ENCODE measurements around the gene CHAF1A. TPM values are rescaled to one million over a fixed set of nuclear protein-coding genes. Genes with fewer than 3 reads are reported as not detected.

Gene CHAF1A
- total RNA-seq, 2 donors from 2014 or later: 67.9 to 96.7 TPM

DNA sequence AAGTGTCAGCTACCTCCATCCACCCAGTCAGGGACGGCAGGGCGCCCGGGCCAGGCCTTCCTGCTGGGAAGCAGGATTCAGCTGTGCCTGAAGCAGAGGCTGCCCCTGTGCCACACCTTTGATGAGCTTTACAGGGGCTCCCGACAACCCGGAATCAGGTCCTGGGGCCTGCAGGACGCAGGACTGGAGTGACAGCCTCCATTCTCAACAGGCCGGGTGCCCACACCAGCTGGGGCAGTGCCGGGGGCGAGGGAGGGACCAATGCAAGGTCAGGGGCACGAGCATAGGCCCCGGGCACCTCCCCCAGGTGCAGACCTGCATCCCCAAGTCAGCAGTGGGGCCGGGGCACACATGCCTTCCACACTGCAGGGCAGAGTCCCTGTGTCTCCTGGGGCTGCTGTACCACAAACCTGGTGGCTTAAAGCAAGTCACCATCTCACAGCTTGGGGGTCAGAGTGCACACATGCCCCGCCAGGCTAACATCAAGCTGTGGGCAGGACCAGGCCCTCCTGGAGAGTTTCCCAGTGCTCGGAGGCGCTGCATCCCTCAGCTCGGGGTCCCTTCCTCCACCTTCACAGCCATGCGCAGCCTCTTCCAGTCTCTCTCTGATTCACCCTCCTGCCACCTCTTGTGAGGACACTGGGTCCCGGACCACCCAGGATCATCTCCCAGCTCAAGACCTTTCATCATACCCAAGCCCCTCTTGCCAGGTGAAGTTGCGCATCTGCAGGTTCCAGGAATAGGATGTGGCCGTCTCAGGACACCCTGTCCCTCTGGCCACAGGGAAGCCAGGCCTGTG is 41.7 kb downstream of the CHAF1A start:
- Mint-ChIP-seq H3K4me3 (no peak overlapping the region), H3K4me1 (no peaks in the 10 kb centered on the region), H3K36me3 (ENCODE audit: low read depth) (peaks cover 40% of the 10 kb centered on the region), H3K9me3 (no peaks in the 10 kb centered on the region), H3K27me3 (no peaks in the 10 kb centered on the region), H3K27ac (no peak overlapping the region)
- ATAC-seq (replicated peaks): no peak

DNA sequence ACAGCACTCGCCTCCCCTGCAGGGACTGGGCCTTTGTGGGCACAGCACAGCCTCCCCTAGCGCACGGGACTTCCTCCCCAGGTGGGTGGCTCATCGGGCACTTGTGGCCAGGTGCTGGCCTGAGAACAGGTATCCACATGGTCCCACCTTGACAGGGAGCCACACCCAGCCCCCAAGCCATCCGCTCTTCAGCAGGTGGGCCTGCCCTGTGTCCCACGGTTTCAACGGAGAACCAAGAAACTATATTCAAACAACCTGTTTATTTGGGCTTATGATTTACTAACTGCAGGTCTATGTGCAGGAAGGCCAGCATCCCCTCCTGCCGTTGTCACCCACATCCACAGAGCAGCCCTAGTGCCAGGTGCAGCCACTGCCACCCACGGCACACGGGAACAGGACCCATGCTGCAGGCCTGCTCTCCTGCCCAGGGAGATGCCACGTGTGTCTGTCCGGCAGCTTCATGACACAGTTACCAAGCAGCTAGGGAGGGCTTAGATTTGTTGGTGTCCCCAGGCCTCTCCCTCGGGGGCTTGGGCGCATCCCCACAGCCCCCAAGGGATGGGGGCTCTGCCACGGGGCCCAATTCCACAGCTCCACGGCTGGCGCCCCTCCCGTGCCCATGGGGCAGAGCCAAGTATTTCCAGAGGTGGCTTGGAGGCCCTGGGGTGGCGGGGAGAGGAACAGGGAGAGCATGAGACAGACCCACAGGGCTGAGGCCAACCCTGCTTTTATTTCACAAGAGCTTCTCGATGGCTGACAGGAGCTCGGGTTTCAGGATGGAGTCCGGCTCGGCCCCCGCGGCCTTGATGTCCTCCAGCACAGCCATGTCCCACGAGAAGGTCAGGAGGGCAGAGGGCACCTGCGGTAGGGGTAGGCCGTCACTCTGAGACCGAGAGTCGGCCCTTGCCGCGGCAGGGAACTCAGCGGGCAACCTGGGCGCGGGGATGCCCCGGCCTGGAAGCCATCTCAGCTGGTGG is 42.6 kb downstream of the CHAF1A start:
- Mint-ChIP-seq H3K36me3 (ENCODE audit: low read depth) (peaks cover 40% of the 10 kb centered on the region), H3K4me1 (no peaks in the 10 kb centered on the region), H3K27ac (no peak overlapping the region), H3K4me3 (no peak overlapping the region), H3K9me3 (no peaks in the 10 kb centered on the region), H3K27me3 (no peaks in the 10 kb centered on the region)
- no peak for ATAC-seq (replicated peaks)

DNA sequence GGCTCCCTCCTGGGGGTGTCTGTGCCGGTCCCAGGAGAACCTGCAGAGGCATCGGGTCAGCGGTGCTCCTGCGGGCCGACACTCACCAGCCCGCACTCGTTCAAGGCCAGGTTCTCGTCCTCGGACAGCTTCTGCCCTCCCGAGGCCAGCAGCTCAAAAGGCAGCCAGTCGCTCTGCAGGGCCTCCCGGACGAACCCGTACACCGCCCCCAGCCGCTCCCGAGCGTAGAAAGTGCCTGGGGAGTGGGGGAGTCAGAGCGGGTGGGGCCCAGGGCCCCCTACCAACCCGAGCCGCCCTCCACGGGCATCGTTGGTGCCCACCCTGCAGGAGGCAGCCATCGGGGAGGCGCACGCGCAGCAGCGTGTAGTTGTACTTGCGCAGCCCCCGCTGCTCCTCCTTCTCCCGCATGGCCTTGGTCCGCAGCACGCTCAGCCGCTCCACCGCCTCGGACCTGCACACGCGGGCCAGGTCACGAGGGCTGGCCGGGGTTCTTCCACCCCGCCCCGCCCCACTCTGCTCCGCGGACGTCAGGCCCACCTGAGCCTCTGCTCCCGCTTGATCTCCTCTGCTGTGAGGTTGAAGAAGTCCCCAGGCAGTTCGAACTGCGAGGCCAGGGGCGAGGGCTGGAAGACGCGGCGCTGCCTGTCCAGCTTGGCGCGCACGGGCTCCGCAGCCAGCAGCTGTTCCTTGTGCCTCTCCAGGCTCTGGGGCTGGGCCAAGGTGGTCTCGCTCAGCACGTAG is 43.7 kb downstream of the CHAF1A start:
- no peaks in the 10 kb centered on the region for H3K9me3 Mint-ChIP-seq
- H3K4me3 Mint-ChIP-seq: no peak overlapping the region
- H3K27ac Mint-ChIP-seq: no peak overlapping the region
- no peak for ATAC-seq (replicated peaks)
- H3K4me1 Mint-ChIP-seq: no peaks in the 10 kb centered on the region
- no peaks in the 10 kb centered on the region for H3K27me3 Mint-ChIP-seq
- peaks cover 43% of the 10 kb centered on the region for H3K36me3 Mint-ChIP-seq (ENCODE audit: low read depth)

DNA sequence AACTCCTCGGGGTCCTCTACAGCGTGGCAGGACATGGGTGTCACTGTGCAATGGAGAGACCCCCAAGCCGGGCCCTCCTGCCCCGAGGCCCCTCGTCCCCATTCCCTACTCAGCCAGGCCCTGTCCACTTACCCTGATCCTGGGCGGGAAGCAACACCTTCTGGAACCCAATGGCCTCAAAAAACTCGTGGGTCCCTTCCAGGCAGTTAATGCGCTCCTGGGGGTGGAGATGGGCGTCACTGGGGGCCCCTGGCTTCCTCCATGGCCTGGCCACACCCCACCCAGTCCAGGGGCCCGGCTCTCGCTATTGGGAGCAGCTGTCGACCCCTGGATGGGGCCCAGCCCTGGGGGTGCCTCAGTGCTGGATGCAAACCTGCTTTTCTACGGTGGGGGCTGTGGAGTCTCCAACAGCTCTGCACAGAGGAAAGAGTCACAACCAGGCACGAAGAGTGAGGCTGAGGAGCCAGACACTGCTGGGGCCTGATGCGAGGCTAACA is 44.3 kb downstream of the CHAF1A start:
- Mint-ChIP-seq H3K9me3 (no peaks in the 10 kb centered on the region), H3K4me3 (no peak overlapping the region), H3K4me1 (no peaks in the 10 kb centered on the region), H3K27ac (no peak overlapping the region), H3K27me3 (no peaks in the 10 kb centered on the region), H3K36me3 (ENCODE audit: low read depth) (peaks cover 49% of the 10 kb centered on the region)
- ATAC-seq (replicated peaks): no peak

DNA sequence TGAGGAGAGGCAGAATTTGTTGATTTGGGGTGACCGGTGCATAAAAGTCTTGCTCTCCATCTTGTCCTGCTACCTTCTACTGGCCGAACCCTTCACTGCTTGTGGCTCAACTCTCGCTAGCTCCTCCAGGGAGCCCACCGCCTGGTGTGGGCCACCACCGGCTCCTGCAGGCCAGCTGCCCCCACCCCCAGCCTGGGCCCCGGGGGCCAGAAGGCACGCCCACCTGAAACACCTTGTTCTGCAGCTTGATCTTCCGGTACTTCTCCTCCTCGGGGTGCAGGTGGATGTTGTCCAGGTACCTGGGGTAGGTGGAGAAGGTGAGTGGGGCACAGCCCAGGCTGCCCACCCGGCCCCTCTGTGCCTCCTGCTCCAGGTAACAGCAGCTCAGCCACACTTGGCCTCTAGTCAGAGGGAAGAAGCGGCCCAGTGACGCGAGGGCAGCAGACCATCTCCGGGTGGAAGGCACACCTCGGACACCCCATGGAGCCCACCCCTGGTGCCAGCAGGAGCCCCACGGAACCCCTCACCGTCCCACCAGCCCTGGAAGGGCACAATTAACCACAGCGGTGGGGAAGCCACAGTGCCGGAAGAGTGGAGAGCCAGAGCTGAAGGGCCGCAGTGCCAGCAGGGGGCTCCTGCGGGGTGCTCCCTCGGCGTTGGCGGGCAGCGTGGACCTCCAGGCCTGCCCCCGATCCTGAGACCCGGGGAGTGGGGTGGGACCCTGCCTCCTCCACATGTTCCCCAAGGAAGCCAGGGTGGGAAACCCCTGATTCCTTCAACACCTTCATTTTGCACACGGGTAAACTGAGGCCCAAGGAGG is 45.1 kb downstream of the CHAF1A start:
- Mint-ChIP-seq H3K27me3 (no peaks in the 10 kb centered on the region), H3K4me1 (no peaks in the 10 kb centered on the region), H3K27ac (no peak overlapping the region), H3K36me3 (ENCODE audit: low read depth) (peaks cover 46% of the 10 kb centered on the region), H3K4me3 (no peak overlapping the region), H3K9me3 (no peaks in the 10 kb centered on the region)
- ATAC-seq (replicated peaks): no peak

DNA sequence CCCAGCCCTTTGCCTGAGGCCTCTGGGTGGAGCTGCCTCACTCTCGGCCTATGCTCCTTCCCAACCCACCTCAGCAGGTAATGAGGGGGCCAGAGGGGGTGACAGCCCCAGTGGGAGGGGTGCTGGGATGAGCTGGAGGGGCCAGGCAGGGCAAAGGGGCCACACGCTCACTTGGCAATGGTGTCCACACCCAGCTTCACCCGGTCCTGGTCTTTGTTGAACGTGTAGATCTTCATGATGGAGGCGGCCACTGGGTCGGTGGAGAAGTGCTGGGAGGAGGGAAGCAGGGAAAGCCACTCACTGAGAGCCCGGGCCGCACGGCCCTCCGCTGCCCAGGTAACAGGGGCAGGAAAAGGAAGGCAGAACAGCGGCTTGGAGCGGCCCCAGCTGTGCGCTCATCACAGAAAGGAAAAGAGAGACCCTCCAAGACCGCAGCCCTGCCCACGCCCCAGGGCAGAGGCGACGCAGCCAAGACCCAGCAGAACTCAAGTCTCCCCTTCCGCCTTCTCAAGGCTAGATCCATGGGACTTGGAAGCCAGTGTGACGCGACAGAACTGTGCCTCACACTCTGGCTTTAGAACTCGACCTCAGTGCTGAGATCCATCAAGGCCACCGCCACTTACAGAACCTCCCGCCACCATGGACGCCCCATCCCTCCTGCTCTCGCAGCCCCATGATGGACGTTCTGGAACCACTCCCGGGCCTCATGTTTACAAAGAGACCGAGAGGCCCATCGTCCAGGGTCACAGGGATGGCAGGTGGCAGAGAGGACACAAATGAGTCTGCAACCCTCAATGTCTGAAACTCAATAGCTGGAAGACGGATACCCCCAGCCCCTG is 45.9 kb downstream of the CHAF1A start:
- Mint-ChIP-seq H3K9me3 (no peaks in the 10 kb centered on the region), H3K27me3 (no peaks in the 10 kb centered on the region), H3K4me1 (no peaks in the 10 kb centered on the region), H3K4me3 (no peak overlapping the region), H3K27ac (no peak overlapping the region), H3K36me3 (ENCODE audit: low read depth) (peaks cover 46% of the 10 kb centered on the region)
- ATAC-seq (replicated peaks): no peak

DNA sequence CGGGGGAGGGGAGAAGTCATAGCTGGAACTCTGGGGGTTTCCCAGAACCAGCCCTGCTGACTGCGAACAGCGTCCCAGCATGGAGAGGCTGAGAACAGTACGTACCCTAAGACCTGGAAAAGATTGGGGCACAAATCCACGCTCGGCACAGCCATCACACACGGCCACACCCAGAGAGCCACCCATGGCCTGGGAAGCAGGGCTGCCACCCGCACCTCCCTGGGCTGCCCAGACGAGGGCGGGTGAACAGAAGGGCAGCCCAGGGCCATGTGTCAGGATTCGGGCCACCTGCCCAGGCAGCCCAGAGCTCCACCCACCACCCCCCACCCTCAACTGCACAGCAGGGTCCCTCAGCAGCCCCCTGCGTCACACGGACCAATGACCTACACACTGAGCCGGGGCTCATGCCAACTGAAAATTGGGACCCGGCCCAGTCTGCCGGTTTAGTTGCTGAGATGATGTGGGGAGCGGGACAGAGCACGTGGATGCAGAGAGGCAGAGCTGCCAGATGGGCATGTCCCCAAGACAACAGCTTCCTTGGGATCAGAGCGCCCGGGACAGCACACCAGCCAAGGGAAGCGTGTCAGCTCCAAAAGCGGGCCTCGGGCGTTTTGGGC is 46.7 kb downstream of the CHAF1A start:
- no peak overlapping the region for H3K4me3 Mint-ChIP-seq
- no peaks in the 10 kb centered on the region for H3K4me1 Mint-ChIP-seq
- peaks cover 46% of the 10 kb centered on the region for H3K36me3 Mint-ChIP-seq (ENCODE audit: low read depth)
- H3K9me3 Mint-ChIP-seq: no peaks in the 10 kb centered on the region
- H3K27ac Mint-ChIP-seq: no peak overlapping the region
- no peaks in the 10 kb centered on the region for H3K27me3 Mint-ChIP-seq
- no peak for ATAC-seq (replicated peaks)

DNA sequence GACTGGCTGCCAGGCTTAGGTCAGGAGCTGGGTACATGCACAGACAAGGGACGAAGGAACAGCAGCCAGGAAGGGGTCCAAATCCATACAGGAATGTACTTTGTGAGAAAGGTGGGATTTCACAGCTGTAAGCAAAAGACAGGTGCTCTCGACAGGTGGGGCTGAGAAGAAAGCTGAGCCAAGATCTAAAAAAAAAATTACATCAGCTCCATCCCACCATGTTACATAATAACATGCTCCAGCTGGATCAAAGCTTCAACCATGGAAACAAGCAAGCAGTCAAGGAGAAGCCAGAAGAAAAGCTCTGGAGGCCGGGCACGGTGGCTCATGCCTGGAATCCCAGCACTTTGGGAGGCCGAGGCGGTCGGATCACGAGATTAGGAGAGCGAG is 47.2 kb downstream of the CHAF1A start:
- ATAC-seq (replicated peaks): no peak
- no peak overlapping the region for H3K4me3 Mint-ChIP-seq
- H3K4me1 Mint-ChIP-seq: no peaks in the 10 kb centered on the region

DNA sequence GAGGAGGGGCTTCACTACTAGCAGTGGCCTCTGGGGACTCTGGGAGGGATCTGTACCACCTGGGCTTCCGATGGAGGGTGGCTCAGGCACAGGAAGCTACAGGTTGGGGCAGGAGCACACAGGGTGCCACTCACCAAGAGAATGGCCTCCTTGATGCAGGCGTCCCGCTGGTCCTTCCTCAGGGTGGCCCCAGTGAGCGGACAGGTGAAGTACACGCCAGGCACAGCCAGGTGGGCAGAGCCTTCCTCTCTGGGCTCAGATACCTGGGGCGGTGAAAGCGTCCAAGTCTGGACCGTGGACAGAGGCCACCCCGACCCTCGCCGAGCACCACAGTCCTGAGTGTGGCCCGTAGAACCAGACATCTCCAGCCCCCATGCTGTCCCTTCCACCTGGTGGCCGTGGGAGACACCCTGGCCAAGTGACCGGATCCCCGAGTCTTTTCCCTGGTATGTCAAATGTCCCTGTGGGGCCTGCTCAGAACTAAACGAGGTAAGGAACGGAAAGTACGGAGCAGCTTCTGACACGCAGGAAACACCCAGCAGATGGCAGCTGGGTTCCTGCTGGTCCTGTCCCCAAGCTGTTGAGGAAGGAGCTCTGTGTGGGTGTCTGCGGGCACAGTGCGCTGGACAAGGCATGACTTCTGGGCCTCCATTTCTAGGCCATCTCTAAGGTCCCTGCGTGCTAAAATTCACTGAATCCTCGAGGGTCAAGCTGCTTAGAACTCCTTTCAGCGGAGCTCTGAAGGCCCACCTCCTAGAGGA is 50.0 kb downstream of the CHAF1A start:
- ATAC-seq (replicated peaks): no peak
- no peaks in the 10 kb centered on the region for H3K9me3 Mint-ChIP-seq
- peaks cover 10% of the 10 kb centered on the region for H3K4me1 Mint-ChIP-seq
- H3K36me3 Mint-ChIP-seq (ENCODE audit: low read depth): peaks cover 40% of the 10 kb centered on the region
- H3K4me3 Mint-ChIP-seq: no peak overlapping the region
- H3K27ac Mint-ChIP-seq: no peak overlapping the region
- no peaks in the 10 kb centered on the region for H3K27me3 Mint-ChIP-seq

More for the DNA sequence above, 47.2 kb downstream of the CHAF1A start:
- Mint-ChIP-seq H3K9me3 (no peaks in the 10 kb centered on the region), H3K36me3 (ENCODE audit: low read depth) (peaks cover 41% of the 10 kb centered on the region), H3K27ac (no peak overlapping the region), H3K27me3 (no peaks in the 10 kb centered on the region)

DNA sequence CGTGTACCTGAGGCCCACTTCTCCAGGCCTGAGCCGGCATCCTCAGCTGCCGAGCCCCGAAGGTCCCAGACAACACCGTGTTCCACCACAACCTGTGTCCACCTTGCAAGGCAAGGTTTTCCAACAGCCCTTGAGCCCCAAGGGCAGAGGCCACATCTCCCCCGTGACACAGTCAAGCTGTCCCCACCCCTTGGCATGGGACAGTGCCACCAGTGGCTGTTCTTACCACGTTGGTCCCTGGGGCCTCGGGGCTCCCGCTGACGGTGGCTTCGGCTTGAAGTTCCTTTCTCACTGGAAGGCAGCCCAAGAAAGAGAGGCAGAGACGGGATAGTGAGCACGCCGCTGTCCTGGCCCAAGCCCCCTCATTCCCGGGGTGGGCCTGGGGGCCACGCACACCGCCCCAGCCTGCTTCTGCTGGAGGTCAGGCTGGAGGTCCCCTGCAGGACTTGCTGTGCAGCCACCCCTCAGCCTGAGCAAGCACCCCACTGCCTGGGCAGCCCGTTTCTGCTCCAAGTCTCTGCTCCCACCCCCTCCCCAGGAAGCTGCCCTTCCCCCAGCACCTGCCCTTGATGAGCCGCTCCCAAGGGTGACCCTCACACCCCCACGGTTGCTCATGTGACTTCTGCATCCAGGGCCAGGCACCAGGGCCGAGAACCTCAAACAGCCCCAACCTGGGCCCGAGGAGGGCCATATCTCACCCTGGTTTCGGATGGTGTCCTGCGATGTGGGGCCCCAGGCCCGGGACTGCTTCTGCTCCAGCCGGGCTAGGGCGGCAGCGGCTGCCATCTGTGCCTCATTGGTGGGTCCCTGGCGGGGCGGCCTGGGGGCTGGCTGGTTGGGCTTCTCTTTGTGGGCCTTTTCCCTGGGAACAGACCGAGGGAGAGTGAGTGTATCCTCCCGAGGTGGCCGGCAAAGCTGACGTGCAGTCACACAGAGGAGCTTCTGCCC is 51.1 kb downstream of the CHAF1A start:
- no peak overlapping the region for H3K4me3 Mint-ChIP-seq
- H3K36me3 Mint-ChIP-seq (ENCODE audit: low read depth): peaks cover 35% of the 10 kb centered on the region
- no peak for ATAC-seq (replicated peaks)
- H3K4me1 Mint-ChIP-seq: peaks cover 15% of the 10 kb centered on the region
- H3K9me3 Mint-ChIP-seq: no peaks in the 10 kb centered on the region
- H3K27ac Mint-ChIP-seq: no peak overlapping the region
- H3K27me3 Mint-ChIP-seq: no peaks in the 10 kb centered on the region
